PC-9 (cell line): ENCODE results near the gene SYT8. TPM values are rescaled to one million over a fixed set of nuclear protein-coding genes. Genes with fewer than 3 reads are reported as not detected.

Experiments
- BruUV-seq: library from RNA; stranded (reverse); fragments of 400-500 nt; replicated peaks from 2 replicates; lab custom pipeline; 2021; lab: Mats Ljungman, UMichigan
- CTCF ChIA-PET: fragments of 300-600 bp; sonication (Branson Sonifier 250); formaldehyde crosslinking; loops from one replicate; lab custom pipeline; 2022; ENCODE audit warnings: antibody characterized with exemption; lab: Charles Lee
- POLR2A ChIA-PET: fragments of 300-600 bp; sonication (Branson Sonifier 250); formaldehyde crosslinking; loops from one replicate; lab custom pipeline; 2022; ENCODE audit warnings: antibody characterized with exemption; ENCODE audit not compliant: unreplicated experiment; lab: Charles Lee
- DNase-seq, 2 experiments: peaks; one replicate each; pipeline versions ENCODE4 v3.0.0 to v3.0.0-alpha.2; 2015 to 2022; ENCODE audit warnings: mixed read lengths in 1 of 2
- H2AFZ ChIP-seq: fragments of 200-600 bp; sonication (generic); 2 replicates; pipeline ENCODE4 v1.8.1; 2017; ENCODE audit warnings: antibody characterized with exemption
- H3F3A ChIP-seq: fragments of 200-600 bp; sonication (generic); 2 replicates; pipeline ENCODE4 v1.8.1; 2017; ENCODE audit warnings: antibody characterized with exemption, mild to moderate bottlenecking, low read depth; ENCODE audit not compliant: insufficient read depth
- H3K27ac ChIP-seq: fragments of 200-600 bp; sonication (generic); 2 replicates; pipeline ENCODE4 v1.6.1; 2016; ENCODE audit warnings: mixed run types
- H3K27me3 ChIP-seq: fragments of 200-600 bp; sonication (generic); 2 replicates; pipeline ENCODE4 v1.6.1; 2016; ENCODE audit warnings: low read depth, mixed run types; ENCODE audit not compliant: insufficient read depth
- H3K36me3 ChIP-seq: fragments of 200-600 bp; sonication (generic); 2 replicates; pipeline ENCODE4 v1.6.1; 2016; ENCODE audit warnings: low read depth, mixed run types
- H3K4me1 ChIP-seq: fragments of 200-600 bp; sonication (generic); replicated peaks from 2 replicates; pipeline ENCODE4 v1.6.1; 2016; ENCODE audit warnings: mixed run types; ENCODE audit not compliant: insufficient read depth
- H3K4me2 ChIP-seq: fragments of 200-600 bp; sonication (generic); 2 replicates; pipeline ENCODE4 v1.6.1; 2017; ENCODE audit warnings: mixed run types
- H3K4me3 ChIP-seq: fragments of 200-600 bp; sonication (generic); 2 replicates; pipeline ENCODE4 v1.6.1; 2016; ENCODE audit warnings: mixed run types
- H3K79me2 ChIP-seq: fragments of 200-600 bp; sonication (generic); 2 replicates; pipeline ENCODE4 v1.6.1; 2017; ENCODE audit warnings: low read depth, mixed run types
- H3K9me2 ChIP-seq: fragments of 200-600 bp; sonication (generic); 2 replicates; pipeline ENCODE4 v1.8.1; 2017; ENCODE audit warnings: mild to moderate bottlenecking; ENCODE audit not compliant: insufficient read depth
- H3K9me3 ChIP-seq: fragments of 200-600 bp; sonication (generic); 2 replicates; pipeline ENCODE4 v1.8.1; 2016; ENCODE audit warnings: low read depth; ENCODE audit not compliant: insufficient read depth
- H4K20me1 ChIP-seq: fragments of 200-600 bp; sonication (generic); 2 replicates; pipeline ENCODE4 v1.8.1; 2017; ENCODE audit not compliant: insufficient read depth
- EZH2 ChIP-seq: fragments of 200-600 bp; sonication (generic); IDR thresholded peaks from 2 replicates; pipeline ENCODE4 v1.8.0; 2017; ENCODE audit warnings: antibody characterized with exemption, low read depth
- intact Hi-C: fragments of 100-400 bp; cut with micrococcal nuclease; formaldehyde crosslinking; loops from one replicate; pipeline ENCODE4 v1.10.0; 2022; ENCODE audit not compliant: unreplicated experiment
- total RNA-seq: library from RNA; stranded (reverse); gene quantifications from 2 replicates; pipeline ENCODE4 v1.2.3, GENCODE V29; 2021
- TF ChIP-seq, protein P1 (sequence below): fragments of 200-600 bp; sonication (generic); conservative IDR thresholded peaks from 2 replicates; pipeline ENCODE4 v1.6.1; 2017; ENCODE audit warnings: mixed run types, antibody characterized with exemption, mild to moderate bottlenecking, moderate library complexity

The SYT8 gene
- total RNA-seq, 1 experiment from 2014 or later, result 8.9 TPM

- Histone ChIP-seq H3K27me3 (no peaks in the 10 kb centered on the region), H3K4me1 (no peaks in the 10 kb centered on the region), H3K9me3 (no peaks in the 10 kb centered on the region), H4K20me1 (no peaks in the 10 kb centered on the region), H3K79me2 (no peaks in the 10 kb centered on the region), H3K4me2 (no peak within 1 kb of the TSS), H3K27ac (no peak within 1 kb of the TSS), H2AFZ (no peak within 1 kb of the TSS), H3K36me3 (no peaks in the 10 kb centered on the region), H3K9me2 (no peaks in the 10 kb centered on the region), H3K4me3 (no peak within 1 kb of the TSS), H3F3A (no peaks in the 10 kb centered on the region)
- TF ChIP-seq EZH2, result no peak
- TF ChIP-seq, protein P1, sequence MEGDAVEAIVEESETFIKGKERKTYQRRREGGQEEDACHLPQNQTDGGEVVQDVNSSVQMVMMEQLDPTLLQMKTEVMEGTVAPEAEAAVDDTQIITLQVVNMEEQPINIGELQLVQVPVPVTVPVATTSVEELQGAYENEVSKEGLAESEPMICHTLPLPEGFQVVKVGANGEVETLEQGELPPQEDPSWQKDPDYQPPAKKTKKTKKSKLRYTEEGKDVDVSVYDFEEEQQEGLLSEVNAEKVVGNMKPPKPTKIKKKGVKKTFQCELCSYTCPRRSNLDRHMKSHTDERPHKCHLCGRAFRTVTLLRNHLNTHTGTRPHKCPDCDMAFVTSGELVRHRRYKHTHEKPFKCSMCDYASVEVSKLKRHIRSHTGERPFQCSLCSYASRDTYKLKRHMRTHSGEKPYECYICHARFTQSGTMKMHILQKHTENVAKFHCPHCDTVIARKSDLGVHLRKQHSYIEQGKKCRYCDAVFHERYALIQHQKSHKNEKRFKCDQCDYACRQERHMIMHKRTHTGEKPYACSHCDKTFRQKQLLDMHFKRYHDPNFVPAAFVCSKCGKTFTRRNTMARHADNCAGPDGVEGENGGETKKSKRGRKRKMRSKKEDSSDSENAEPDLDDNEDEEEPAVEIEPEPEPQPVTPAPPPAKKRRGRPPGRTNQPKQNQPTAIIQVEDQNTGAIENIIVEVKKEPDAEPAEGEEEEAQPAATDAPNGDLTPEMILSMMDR, result no peak
- BruUV-seq, result no TSS peak
- ChIA-PET POLR2A (no interaction called here), CTCF (no interaction called here)
- intact Hi-C loops, result no loop called here
- no peak for DNase-seq
Measured at GRCh38 chr11:1852877-1853276, 18.1 kb downstream of the SYT8 start, which contains the start of gene LSP1. TSS of gene LSP1 (plus strand) at chr11:1853084. CDS start at chr11:1853145, 61 bp downstream.

GRCh38 chr11:1853376-1854131 is 18.8 kb downstream of the SYT8 start:
- no peaks in the 10 kb centered on the region for H3F3A ChIP-seq
- CTCF ChIA-PET, result no interaction called here
- no peaks in the 10 kb centered on the region for H3K9me2 ChIP-seq
- H3K4me2 ChIP-seq, result no peak overlapping the region
- H3K27me3 ChIP-seq, result no peaks in the 10 kb centered on the region
- H3K36me3 ChIP-seq, result no peaks in the 10 kb centered on the region
- intact Hi-C loops, result no loop called here
- TF ChIP-seq EZH2, result no peak
- TF ChIP-seq, protein P1, result no peak
- H4K20me1 ChIP-seq, result no peaks in the 10 kb centered on the region
- no peak overlapping the region for H2AFZ ChIP-seq
- BruUV-seq, result no TSS peak
- H3K79me2 ChIP-seq, result no peaks in the 10 kb centered on the region
- H3K9me3 ChIP-seq, result no peaks in the 10 kb centered on the region
- no peak overlapping the region for H3K4me3 ChIP-seq
- no peaks in the 10 kb centered on the region for H3K4me1 ChIP-seq
- H3K27ac ChIP-seq, result no peak overlapping the region
- no peak for DNase-seq
- POLR2A ChIA-PET, result interaction anchor here (0.6 kb wide), 1 partner anchor 39 kb away, joined by 3 read pairs; no protein-coding TSS in a partner anchor

DNA sequence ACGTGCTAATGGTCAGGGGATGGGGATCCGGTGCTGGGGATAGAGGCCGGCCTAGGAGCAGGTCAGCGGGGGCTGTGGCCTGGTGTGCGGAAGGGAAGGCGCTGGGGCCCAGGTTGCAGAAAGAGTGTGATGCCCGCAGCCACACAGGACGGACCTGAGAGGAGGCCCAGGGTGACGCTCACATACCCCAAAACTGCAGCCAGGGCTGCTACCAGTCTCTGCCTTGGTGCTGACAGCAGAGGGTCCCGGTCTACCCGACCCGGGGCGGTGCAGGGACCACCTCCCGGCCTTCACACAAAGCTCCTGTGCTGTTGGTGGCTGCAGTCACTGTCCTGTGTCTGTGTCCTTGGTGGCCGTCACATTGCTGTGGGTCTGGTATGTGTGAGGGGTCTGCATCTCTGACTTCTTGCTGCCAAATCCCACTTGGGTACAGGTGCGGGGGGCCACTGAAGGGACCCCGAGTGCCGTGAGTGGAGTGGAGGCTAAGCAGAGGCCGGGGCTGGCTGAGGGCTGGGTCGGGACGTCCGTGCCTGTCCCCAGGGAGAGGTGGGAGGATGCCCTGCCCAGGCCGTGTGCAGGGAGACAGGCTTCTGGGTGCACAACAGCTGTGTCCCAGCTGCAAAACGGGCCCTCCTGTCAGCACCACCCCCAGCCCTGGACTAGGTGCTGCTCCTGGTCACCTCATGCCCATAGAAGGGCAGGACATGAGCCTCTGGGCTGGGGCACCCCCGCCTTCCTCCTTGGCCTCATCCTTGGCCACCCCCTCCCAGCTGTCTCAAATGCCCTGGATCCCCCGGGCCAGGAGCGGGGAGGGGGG is 19.6 kb downstream of the SYT8 start:
- no peak overlapping the region for H3K27ac ChIP-seq
- H3F3A ChIP-seq, result no peaks in the 10 kb centered on the region
- CTCF ChIA-PET, result no interaction called here
- H3K4me1 ChIP-seq, result no peaks in the 10 kb centered on the region
- no peaks in the 10 kb centered on the region for H3K79me2 ChIP-seq
- BruUV-seq, result no TSS peak
- H3K9me3 ChIP-seq, result no peaks in the 10 kb centered on the region
- H3K9me2 ChIP-seq, result no peaks in the 10 kb centered on the region
- no peaks in the 10 kb centered on the region for H3K27me3 ChIP-seq
- intact Hi-C loops, result no loop called here
- POLR2A ChIA-PET, result interaction anchor here (0.6 kb wide), 1 partner anchor 40 kb away, joined by 3 read pairs; no protein-coding TSS in a partner anchor
- H2AFZ ChIP-seq, result no peak overlapping the region
- no peak for TF ChIP-seq EZH2
- TF ChIP-seq, protein P1, result no peak
- H3K4me3 ChIP-seq, result no peak overlapping the region
- no peak for DNase-seq
- H4K20me1 ChIP-seq, result no peaks in the 10 kb centered on the region
- H3K36me3 ChIP-seq, result no peaks in the 10 kb centered on the region
- H3K4me2 ChIP-seq, result no peak overlapping the region
